ENCODE measurements around the gene SIX3.

The SIX3 gene

GRCh38 chr2:44931198-44931780 is 10.2 kb upstream of the SIX3 start:
- no peak for DNase-seq

DNA sequence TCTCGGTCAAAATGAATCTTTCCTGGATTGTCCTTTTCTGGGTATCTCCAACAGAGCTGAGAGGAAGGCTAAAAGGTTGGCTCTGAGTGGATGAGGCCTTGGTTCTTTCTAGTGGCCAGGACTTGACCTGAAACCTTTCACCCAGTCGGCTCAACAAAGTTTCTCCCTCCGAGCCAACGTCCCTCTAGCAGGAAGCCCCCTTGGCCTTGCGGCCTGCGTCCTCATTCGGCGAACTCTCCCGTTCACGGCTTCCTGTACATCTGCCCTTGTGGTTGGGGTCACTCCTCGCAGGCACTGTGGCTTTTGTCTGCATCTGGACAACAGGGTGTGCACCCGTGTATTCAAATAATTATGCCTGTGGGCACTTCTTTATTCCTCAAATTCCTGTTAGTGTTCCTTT is 9.4 kb upstream of the SIX3 start:
- no peak for DNase-seq

DNA sequence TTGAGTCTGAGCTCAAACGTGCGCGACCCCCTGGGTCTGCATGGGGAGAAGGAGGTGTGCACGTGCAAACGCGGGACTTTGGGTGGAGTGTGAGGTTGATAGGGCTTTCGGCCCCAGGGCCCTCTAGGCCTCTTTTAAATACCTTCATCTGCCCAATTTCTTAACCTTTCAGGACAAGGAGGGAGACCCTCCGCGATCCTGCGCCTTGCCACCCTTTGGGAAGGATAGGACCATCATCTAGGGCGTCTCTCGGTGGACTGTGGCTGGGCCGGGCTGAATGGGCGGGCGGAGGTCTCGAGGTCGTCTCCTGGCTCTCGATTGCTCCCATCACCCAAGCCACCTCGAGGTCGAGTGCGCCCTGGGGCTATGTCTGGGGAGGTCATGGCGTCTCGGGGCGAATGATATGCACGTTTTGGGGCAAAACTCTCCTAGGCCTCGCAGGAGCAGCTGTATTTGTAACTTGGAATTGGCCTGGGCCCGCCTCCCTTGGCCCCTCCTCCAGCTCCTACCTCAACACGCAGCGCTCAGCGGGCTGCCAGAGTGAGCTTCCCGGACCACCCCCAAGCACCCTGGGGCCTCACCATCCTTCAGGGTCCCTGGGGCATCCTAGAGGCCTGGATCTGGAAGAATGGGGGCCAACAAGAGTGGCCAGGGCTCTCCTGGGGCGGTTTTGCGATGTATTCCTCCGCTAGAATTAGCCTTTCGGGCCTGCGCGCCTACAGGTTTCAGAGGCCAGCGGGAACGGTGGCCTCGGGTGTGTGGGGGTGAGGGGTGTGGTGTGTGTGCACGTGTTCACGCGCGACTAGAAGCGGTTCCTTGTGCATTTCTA is 8.7 kb upstream of the SIX3 start:
- DNase-seq = no peak

DNA sequence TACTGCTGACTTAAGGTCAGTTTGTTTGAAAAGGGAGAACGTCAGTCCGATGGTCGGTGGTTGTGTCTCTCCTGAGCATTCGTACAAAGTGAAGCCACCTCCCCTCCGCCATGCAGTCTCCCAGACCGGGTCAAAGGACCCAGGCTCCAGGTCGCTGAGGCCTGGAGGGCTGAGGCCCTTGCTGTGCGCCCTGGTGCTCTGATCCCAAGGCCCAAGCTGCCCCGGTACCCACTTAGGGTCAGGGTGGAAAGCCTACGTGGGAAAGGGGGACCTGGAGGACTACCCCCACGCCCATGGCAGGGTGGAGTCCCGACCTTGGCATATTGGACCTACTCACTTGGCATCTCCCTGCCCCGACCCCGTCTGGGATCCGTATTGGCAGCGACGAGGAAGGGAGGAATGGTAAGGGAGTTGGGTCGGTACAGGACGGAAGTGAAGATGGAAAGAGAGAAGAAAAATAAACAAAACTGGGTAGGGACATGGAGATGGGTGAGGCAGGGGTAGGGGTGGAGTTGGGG is 8.0 kb upstream of the SIX3 start:
- DNase-seq = no peak

DNA sequence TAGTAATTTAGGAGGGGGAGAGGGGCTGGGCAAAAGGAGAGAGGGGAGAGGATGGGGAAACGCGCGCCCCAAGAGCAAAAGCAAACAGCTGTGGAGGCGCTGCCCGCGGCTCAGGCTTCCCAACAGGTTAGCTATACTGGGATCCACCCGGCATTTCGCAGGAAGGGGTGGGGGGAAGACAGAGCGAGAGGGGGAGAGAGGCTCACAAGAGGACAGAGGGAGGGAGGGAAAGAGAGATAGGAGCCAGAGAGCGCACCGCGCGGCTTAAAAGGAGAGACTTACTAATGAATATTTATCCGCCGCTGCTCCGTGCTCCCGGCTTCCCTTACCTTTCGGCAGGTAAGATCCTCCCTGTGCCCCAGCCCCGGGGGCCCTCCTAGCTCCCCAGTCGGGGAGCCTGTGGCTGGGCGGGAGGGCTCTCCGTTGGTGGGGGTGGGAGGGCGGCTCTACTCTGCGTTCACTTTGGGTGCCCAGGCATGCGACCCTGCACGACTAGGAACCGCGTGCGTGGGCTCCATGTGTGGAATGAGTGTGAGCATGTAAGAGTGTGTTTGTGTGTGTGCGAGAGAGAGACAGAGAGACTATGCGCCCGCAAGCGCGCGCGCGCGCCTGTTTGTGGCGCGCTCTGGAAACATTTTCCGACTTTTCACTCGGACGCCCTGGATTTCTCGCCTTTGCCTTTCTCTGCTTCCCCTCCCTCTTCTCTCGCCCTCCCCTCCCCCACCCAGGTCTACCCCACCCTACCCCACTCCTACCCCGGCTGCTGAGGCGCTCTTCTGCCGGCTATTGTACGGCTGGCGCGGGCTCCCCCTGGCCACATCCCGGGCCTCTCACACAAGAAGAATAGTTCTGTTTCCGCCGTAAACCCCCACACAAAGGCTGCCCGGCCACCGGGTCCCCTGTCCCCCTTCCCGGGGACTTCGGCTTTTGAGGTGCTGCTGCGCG is 7.2 kb upstream of the SIX3 start:
- no peak for DNase-seq

GRCh38 chr2:44934983-44935728 is 6.3 kb upstream of the SIX3 start:
- no peak for DNase-seq

- DNase-seq = no peak
Measured at GRCh38 chr2:44935729-44936098, 5.8 kb upstream of the SIX3 start.

- DNase-seq = no peak
Measured at GRCh38 chr2:44936275-44936674, 5.2 kb upstream of the SIX3 start.

GRCh38 chr2:44936715-44937687 is 4.5 kb upstream of the SIX3 start:
- DNase-seq = no peak

GRCh38 chr2:44937688-44938240 is 3.7 kb upstream of the SIX3 start:
- peak; percentile 34 for DNase-seq

DNA sequence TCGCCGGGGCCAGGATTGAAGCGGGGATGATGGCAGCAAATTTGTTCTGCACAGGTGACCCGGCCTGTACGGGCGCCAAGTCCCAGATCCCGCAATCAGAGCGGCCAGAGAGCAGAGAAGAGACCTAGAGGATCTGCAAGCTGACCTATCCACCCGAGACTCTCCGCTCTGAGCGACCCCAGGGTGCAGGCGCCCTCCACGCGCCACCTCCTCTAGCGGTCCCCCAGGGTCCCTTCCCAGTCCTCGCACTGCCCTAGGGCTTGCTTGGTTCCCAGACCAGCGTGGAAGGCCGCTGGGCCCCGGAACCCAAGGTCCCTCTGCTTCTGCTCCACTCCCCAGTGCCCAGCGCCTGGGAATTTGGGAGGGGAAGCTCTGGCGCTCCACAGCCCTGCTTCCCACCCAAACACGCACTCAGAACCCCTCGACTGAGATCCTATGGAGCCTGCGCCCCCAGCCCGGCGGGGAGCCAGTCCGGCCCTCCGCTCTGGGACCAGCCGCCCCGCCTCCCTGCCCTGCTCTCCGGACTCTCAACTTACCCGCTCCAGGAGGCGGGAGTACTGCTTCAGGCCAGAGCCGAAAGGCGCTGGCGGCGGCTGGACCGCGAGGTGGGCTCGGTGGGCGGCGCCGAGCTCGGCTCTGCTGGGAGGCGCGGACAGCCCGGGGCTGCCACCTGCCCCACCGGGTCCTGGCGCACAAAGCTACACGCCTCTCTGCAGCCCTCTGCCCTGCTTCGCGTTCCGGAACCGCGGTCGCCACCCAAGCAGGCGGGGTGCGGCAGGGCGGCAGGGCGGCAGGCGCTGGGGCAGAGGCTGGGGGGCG is 3.0 kb upstream of the SIX3 start:
- no peak for DNase-seq

DNA sequence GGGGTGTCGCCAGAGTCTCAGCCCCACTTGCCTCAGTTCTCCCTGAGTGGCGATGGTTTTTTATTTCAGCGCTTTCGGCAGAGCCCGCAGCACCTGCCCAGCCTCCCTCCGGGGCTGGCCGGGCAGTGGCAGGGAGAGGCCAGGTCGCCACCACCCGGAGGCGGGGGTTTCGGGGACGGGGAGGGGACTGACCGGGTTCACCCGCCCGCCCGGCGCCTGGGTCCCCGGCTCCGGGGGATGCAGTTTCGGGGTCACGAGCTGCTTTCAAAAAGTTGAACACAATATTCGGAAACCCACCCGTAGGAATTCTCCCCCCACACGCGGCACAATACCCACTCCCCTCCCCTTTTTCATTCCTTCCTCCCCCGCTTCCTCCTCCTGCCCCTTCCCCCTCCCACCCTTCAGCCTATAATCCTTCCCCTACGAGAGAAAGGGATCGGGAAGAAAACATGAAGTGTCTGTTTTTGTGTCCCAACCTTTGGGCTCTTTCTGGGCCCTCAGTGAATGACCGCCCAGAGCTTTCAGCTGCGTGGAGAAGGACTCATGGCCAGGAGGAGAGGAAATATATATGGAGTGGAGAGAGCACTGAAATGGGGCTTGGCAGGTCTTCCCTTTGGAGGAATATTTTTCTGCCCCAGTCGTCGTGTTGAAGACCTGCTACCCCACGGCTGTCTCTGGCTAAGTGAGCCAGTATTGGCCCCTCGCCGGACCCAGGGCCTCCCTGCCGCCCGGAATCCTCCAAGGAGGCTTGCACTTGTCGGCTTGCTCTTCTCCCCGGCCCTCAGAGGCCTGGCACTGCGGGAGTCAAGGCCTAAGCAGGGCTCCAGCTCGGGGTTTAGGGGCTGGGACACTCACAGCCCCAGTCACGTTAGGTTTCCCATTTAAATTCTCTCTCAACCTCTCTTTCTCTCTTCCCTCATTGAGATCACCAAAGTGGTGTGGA is 2.1 kb upstream of the SIX3 start:
- DNase-seq = no peak

DNA sequence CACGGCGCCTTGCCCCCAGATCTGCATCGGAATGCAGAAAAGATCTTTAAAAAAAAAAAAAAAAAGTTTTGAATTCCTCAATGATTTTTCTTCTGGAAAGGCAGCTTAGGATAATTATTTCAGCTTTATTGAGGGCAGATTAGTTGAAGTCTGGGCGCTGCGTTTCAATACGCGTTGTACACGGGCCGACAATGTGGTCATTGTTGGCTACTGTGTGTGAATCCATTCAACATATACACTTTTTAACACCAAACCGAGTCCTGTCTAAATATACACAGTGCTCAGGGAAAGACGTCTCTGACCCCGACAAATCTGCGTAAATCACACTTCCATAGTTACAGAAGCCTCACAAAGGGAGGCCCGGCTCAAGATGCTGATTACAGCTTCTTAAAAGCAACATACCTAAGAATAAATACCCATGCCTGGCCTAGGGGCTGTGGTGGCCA is 1.4 kb upstream of the SIX3 start:
- no peak for DNase-seq

DNA sequence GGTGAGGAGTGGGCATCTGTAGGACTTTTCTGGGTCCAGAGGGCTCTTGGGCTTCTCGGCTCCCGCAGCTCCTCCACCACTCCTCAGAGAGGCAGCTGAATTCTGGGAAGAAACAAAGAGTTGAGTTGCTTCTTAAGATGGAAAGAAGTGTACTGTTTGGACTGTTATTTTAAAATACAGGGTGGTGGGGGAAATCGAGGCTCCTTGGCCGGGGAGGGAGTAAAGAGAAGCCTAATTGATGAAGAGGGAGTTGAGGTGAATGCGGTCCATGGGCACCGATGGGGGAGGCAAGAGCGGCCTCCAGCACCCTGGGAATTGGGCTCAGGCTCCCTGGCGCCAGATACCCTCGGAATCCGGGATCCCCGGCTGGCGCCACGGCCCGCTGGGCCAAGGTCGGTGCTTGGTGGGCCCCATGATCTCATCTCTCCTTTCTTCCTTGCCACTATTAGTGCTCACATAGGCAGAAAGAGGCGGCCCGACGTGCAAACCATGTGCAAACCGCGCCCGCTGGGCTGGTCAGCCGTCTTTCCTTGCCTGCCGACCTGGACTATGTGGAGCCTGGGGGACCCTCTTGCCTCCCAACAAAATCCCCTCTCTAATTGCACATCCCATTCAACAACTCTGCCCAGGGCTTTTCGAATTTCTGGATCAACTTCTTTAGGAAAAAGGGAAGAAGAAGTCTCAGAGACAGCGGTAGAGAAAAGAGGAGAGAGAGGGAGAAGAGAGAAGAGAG is 604 bp upstream of the SIX3 start:
- DNase-seq = no peak

DNA sequence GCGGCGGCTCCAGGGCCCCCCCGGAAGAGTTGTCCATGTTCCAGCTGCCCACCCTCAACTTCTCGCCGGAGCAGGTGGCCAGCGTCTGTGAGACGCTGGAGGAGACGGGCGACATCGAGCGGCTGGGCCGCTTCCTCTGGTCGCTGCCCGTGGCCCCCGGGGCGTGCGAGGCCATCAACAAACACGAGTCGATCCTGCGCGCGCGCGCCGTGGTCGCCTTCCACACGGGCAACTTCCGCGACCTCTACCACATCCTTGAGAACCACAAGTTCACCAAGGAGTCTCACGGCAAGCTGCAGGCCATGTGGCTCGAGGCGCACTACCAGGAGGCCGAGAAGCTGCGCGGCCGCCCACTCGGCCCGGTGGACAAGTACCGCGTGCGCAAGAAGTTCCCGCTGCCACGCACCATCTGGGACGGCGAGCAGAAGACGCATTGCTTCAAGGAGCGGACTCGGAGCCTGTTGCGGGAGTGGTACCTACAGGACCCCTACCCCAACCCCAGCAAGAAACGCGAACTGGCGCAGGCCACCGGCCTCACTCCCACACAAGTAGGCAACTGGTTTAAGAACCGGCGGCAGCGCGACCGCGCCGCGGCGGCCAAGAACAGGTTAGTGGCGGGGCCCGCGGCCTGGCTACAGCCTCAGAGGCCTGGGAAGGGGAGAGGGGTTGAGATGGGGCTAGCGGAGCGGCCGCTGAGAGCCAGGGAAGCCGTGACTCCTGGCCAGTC is 965 bp downstream of the SIX3 start:
- peak; percentile 25 for DNase-seq

DNA sequence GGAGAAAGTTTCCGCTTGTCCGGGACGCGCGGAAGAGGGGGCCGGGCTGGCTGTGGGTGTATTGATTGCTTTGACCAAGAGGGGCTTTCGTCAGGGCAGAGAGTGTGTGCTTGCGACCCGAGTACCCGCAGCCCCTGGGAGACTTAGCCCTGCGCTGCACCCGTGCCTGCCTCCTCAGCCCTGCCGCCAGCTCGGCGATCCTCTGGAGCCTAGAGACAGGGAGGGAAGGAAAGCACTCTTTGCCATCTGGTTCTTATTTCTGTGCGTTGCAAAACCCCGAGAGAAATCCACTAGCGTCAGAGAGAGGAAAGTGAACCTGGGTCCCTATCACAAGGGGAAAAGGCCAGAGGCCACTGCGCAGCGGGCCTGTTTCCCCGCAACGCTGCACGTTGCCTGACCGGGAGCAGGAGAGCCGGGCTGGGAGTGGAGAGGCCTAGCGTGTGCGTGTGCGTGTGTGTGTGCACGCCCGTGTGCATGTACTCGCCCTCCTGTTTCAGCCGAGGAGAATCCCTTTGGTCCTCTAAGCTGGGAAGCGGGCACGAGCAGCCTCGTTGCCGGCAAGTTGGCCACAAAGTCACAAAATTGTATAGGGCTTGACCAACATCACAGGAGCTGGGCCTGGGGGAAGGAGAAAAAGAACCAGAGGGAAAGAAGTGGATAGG is 1.7 kb downstream of the SIX3 start:
- no peak for DNase-seq

- DNase-seq = no peak
Measured at GRCh38 chr2:44943693-44944101, 2.2 kb downstream of the SIX3 start.

Data from activated CD4-positive, alpha-beta T cell treated with anti-CD3 and anti-CD28 coated beads, Interleukin-2, amount 50 U/mL, for 16 hours (primary cell).